Pancreas (tissue), 10 donors: Measurements from ENCODE around the gene CPLANE2. TPM values are rescaled to one million over a fixed set of nuclear protein-coding genes. Genes with fewer than 3 reads are reported as not detected.
"Not testable (repeated sequence)": the region's sequence is repeated elsewhere in the genome, so short reads cannot be mapped to it uniquely, and the experiment has no call there.

Source experiments
- ATAC-seq, 4 donors: fragments of 200-7000 bp; cut with Tn5 transposase; one replicate each; pipeline versions ENCODE4 v1.8.0 to v1.9.1; 2020; ENCODE audit warnings: mild to moderate bottlenecking in 4 of 4, moderate library complexity in 4 of 4
- DNase-seq, 6 donors: peaks; one replicate each; pipeline ENCODE4 v3.0.0-alpha.2; 2020
- FAIRE-seq: peaks from 2 replicates; lab custom pipeline; 2012; peaks lifted over from hg19 to GRCh38; lab: Jason Lieb, UNC
- H3K27ac ChIP-seq, 4 donors: fragments of 200-600 bp; sonication (generic); 1 replicate in 3 of 4; 2 replicates in 1 of 4; pipeline versions ENCODE4 v1.5.0 to v1.8.0; 2020
- H3K27me3 ChIP-seq, 4 donors: fragments of 200-600 bp; one replicate each; pipeline ENCODE4 v1.8.0; 2021
- H3K36me3 ChIP-seq, 3 donors: fragments of 200-600 bp; sonication (generic) in 1 of 3; one replicate each; pipeline versions ENCODE4 v1.5.0 to v1.8.0; 2020 to 2021
- H3K4me1 ChIP-seq, 3 donors: fragments of 200-600 bp; one replicate each; pipeline ENCODE4 v1.8.0; 2021
- H3K4me3 ChIP-seq, 4 donors: fragments of 200-600 bp; sonication (generic) in 2 of 4; one replicate each; pipeline versions ENCODE4 v1.5.0 to v1.8.0; 2020 to 2021
- H3K9me3 ChIP-seq, 4 donors: fragments of 200-600 bp; one replicate each; pipeline ENCODE4 v1.8.0; 2021
- CTCF ChIP-seq, 4 donors: fragments of 200-600 bp; sonication (generic) in 3 of 4; IDR thresholded peaks; one replicate each; pipeline versions ENCODE4 v1.5.0 to v1.8.0; 2021; ENCODE audit warnings: antibody characterized with exemption in 4 of 4
- WGBS, 2 donors: extraction: QIAGEN DNeasy Blood & Tissue Kit; methylation state at CpG; one replicate each; pipeline ENCODE4 v1.1.7; 2013; 5-methylcytosine and 5-hydroxymethylcytosine counted together
- intact Hi-C, 3 donors: fragments of 100-400 bp; cut with DNase I; formaldehyde crosslinking; loops; one replicate each; pipeline versions ENCODE4 v1.11.1 to v1.14.2; 2022
- polyA plus RNA-seq, 2 donors: library from polyadenylated mRNA; stranded (reverse); fragments of 200-250 nt; gene quantifications; one replicate each; pipeline ENCODE4 v1.2.3, GENCODE V29; 2013
- total RNA-seq, 6 donors: library from RNA; stranded (reverse); fragmentation: NEBNext Ultra II Directional in 4 of 6; extraction: Animal tissue kit (Norgen Biotek cat#: 25700) in 4 of 6; gene quantifications; one replicate each; pipeline versions ENCODE4 v1.2.1 to v1.2.4, GENCODE V29; 2021 to 2023
- donor health status: healthy with polysubstance abuse.
- donor health status: DM: no; HTN: no; CAD: no; lungs with moderate emphysema.
- donor health status: DM: no; HTN: no; CAD: no.
- donor health status: control.
- donor health status: control.
- donor health status: Bipolar disorder and iron deficiency.
- donor health status: DM: yes; HTN: yes; CAD: no.
- donor health status: DM: no; HTN: no; CAD: no.
- donor health status: DM: no; HTN: no; CAD: no.
- donor health status: DM: yes; HTN: yes; CAD: no.

The CPLANE2 gene
- total and polyA plus RNA-seq, 8 donors: 2.2 to 9.1 (median 3.9) TPM

GRCh38 chr1:16262067-16262466 is 25.1 kb upstream of the CPLANE2 start:
- Histone ChIP-seq H3K36me3 (peaks cover 0 to 2% (median 0%) of the 10 kb centered on the region in 3 donors), H3K27ac (no peak overlapping the region), H3K27me3 (no peaks in the 10 kb centered on the region), H3K4me1 (peaks cover 0 to 11% (median 4%) of the 10 kb centered on the region in 3 donors), H3K4me3 (no peak overlapping the region), H3K9me3 (no peaks in the 10 kb centered on the region)
- 95 to 98% methylated on average over 1 of the region's 1 CpG for WGBS, 2 donors
- no peak for TF ChIP-seq CTCF (IDR thresholded peaks at IDR 0.05)
- intact Hi-C loops: loop anchor here in 1 of 3 donors (10.0 kb wide), 1 partner anchor 83 kb away; no protein-coding TSS in a partner anchor
- no peak for ATAC-seq
- no peak for DNase-seq
- FAIRE-seq: no peak

DNA sequence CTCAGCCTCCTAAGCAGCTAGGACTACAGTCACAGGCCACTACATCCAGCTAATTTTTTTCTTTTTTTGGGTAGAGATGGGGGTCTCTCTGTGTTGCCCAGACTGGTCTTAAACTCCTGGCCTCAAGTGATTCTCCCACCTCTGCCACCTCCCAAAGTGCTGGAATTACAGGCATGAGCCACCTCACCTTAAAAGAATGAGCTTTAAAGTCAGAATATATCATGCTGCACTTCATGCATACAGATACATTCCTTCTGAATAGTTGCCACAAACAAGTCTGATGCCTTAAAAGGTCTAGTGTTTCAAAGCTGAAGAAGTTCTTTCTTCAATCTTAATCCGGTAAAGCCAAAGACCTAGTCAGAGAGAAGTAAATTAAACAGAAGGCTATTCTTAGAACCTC is 23.8 kb upstream of the CPLANE2 start:
- DNase-seq (no peak), ATAC-seq (no peak), FAIRE-seq (no peak)
- Histone ChIP-seq H3K4me3 (no peak overlapping the region), H3K4me1 (peaks cover 0 to 5% (median 0%) of the 10 kb centered on the region in 3 donors), H3K9me3 (no peaks in the 10 kb centered on the region), H3K36me3 (peaks cover 0 to 2% (median 0%) of the 10 kb centered on the region in 3 donors), H3K27ac (no peak overlapping the region), H3K27me3 (no peaks in the 10 kb centered on the region)
- WGBS, 2 donors: 86 to 88% methylated on average over 1 of the region's 1 CpG
- intact Hi-C loops: loop anchor here in 1 of 3 donors (10.0 kb wide), 1 partner anchor 84 kb away; no protein-coding TSS in a partner anchor
- TF ChIP-seq CTCF (IDR thresholded peaks at IDR 0.05): no peak

DNA sequence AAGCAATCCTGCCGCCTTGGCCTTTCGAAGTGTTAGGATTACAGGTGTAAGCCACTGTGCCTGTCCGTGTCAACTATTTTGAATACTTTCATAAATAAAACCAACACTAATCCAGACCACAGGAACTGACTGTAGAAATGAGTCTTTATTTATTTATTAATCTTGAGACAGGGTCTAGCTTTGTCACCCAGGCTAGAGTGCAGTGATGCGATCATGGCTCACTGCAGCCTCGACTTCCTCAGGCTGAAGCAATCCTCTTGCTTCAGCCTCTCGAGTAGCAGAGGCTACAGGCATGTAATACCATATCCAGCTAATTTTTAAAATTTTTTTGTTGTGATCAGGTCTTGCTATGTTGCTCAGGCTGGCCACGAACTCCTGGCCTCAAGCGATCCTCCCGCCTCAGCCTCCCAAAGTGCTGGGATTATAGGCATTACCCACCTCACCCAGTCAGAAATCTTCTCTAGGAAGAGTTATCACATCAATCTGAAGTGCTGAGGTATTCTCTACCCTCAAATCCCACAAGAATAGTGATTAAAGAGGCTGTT is 21.7 kb upstream of the CPLANE2 start:
- H3K4me3 ChIP-seq: no peak overlapping the region
- H3K36me3 ChIP-seq: peaks cover 0 to 10% (median 2%) of the 10 kb centered on the region in 3 donors
- 97 to 100% methylated on average over 9 of the region's 9 CpGs for WGBS, 2 donors
- H3K27me3 ChIP-seq: no peaks in the 10 kb centered on the region
- intact Hi-C loops: no loop called here
- ATAC-seq: no peak
- no peak for TF ChIP-seq CTCF (IDR thresholded peaks at IDR 0.05)
- FAIRE-seq: no peak
- H3K4me1 ChIP-seq: peaks cover 0 to 7% (median 0%) of the 10 kb centered on the region in 3 donors
- DNase-seq: no peak
- no peaks in the 10 kb centered on the region for H3K9me3 ChIP-seq
- H3K27ac ChIP-seq: no peak overlapping the region

DNA sequence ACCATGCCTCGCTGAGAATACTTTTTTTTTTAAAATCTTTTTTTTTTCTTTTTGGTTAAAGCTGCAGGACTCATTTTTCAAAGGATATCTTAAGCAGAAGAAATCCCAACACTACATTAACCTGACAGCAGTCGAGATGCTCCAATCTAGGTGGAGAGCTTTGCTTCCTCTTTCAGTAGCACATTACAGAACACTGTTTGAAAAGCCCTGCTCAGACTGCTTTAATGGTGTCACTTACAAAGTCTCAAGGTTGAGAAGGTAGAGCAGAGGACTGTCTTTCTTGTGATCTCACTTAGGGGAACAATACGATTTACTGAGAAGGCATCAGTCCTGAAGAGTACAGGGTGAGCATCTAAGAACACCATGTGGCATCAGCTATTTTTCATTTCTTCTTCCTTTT is 21.0 kb upstream of the CPLANE2 start:
- H3K27me3 ChIP-seq: no peaks in the 10 kb centered on the region
- no peak overlapping the region for H3K27ac ChIP-seq
- no peak overlapping the region for H3K4me3 ChIP-seq
- H3K9me3 ChIP-seq: no peaks in the 10 kb centered on the region
- H3K36me3 ChIP-seq: peaks cover 0 to 10% (median 2%) of the 10 kb centered on the region in 3 donors
- peaks cover 0 to 8% (median 0%) of the 10 kb centered on the region in 3 donors for H3K4me1 ChIP-seq
- no peak for TF ChIP-seq CTCF (IDR thresholded peaks at IDR 0.05)
- ATAC-seq (no peak), FAIRE-seq (no peak), DNase-seq (no peak)
- WGBS, 2 donors: 95 to 97% methylated on average over 3 of the region's 3 CpGs
- intact Hi-C loops: no loop called here

GRCh38 chr1:16257556-16257955 is 20.6 kb upstream of the CPLANE2 start:
- H3K9me3 ChIP-seq, DNase-seq, ATAC-seq, FAIRE-seq, H3K36me3 ChIP-seq, intact Hi-C loops, H3K27me3 ChIP-seq, H3K27ac ChIP-seq, H3K4me3 ChIP-seq, H3K4me1 ChIP-seq: not testable (repeated sequence)
- WGBS, 2 donors: 90 to 97% methylated on average over 3 of the region's 3 CpGs
